Measurements from ENCODE around the gene SACM1L. TPM values are rescaled to one million over a fixed set of nuclear protein-coding genes. Genes with fewer than 3 reads are reported as not detected.

Gene SACM1L
- polyA plus RNA-seq, 5 donors: 63.5 to 94.5 (median 84.3) TPM

DNA sequence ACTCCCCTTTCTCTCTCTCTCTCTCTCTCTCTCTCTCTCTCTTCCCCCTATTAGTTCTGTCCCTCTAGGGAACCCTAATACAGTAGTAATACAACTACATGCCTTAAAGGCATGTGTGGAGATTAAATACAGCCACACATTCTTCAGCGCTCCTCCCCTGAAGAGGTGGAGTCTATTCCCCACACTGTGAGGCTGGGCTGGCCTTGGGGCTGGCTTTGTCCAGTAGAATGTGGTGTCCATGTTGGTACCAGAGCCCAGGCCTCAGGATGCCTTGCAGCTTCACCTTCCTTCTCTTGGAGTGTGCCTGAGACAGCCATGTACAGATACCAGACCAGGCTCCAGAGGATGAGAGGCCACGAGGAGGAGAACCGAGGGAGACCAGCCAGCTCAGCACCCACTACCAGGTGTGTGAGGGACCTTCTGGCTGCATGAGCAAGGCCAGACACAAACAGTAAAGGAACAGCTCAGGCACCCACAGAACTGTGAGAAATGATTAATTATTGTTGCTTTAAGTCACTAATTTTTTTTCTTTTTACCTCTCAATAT is 96.5 kb downstream of the SACM1L start:
- DNase-seq: no peak

DNA sequence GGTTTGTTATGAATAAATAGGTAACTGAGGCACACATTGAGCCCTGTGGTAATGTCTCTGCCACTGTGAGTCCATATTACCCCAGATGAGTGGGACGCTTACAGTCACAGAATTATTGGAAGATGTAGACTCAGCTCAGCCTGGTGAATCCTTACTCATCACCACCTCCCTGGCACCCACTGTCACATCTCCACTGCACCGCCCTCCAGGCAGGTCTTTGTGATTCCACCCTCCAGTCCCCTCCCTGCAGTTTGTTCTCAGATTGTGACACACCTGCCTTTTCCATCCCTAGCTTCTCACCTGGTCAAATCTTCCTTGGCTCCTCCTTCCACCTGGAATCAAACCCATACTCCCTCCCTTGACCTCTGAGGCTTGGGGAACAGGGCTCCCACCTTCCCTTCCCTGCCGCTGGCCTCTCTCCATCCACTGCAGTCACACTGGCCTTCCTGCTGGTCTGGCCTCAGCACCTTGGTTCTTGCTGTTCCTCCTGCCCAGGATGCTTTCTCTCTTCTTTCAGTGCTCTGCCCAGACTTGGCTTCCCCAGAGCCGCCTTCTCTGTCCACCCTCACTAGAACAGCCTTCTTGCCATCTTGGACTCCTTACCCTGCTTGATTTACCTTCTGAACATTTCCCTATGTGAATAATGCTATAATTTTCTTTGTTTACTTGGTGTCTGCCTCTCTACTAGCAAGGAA is 97.8 kb downstream of the SACM1L start:
- no peak for DNase-seq

DNA sequence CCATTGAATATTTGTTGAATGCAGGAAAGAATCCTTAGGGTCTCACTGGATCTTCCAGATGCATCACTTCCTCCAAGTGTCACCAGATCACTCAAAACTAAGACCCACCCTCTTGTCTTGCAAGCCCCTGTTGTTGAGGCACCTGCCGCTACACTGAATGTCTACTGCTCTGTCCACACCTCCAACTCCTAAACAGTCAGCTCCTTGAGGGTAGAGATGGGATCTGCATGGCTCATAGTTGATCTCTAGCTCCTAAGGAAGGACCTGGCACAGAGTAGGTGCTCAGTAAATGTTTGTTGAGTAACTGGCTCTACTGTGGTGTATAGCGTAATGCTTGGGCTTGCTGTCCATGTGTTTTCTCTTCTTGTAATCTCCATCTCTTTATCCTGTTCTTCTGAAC is 98.4 kb downstream of the SACM1L start:
- no peak for DNase-seq

DNA sequence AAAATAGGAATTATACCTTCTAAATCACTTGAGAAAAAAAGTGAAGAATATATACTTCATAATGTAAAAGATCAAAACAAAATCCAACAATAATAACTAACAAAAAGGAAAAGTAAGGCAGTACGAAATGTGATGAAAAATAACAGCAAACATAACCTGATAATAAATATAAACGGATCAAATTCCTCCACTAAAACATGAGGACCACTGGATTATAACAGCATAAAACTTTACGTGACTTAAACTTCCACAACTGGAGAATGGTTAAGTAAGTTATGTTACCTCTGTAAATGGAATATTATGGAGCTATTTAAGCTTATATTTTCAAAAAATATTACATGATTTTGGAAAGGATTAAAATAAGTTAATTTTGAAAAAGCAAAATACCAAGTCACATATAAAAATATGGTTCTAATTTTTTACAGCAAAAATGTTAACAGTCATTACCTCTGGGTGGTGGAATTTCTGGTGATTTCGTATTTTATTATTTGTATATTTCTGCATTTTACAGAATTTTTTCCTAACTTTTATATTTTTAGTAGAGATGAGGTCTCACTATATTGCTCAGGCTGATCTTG is 100.1 kb downstream of the SACM1L start:
- no peak for DNase-seq

DNA sequence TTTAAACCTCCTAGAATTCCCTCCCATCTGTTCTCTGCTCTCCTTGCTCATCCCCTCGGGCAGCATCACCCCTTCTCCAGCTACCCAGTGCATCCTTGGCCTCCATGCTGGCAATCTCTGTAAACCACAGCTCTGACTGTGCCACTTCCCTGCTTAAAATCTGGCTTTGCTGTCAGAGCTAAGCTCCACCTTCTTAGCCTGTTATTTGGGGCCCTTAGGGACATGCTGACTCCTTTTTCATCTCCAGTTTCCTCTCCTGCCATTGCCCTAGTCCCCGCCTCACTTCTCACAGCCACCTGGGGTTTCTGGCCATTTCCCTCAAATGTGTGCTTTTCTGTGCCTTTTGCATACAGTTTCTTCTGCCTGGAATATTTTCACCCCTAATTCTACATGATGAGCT is 101.4 kb downstream of the SACM1L start:
- DNase-seq: no peak

DNA sequence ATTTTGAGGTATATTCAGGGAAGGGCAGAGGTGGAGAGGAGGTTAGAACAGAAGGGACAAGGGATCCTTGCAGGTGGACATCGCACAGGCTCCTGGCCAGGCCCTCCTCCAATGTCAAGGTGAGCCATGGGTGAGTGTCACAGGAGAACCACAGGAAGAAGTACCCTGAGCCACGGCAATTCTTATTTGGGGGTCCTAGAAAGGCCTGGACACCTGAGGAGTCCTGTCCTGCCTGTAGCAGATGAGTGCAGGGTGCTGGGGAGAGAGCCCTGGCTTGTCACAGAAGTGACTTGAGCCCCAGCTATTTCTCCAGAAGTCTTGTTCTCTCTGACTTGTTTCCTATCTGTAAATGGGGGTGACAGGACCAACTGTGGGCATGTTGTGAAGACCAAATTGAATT is 102.8 kb downstream of the SACM1L start:
- DNase-seq: no peak

DNA sequence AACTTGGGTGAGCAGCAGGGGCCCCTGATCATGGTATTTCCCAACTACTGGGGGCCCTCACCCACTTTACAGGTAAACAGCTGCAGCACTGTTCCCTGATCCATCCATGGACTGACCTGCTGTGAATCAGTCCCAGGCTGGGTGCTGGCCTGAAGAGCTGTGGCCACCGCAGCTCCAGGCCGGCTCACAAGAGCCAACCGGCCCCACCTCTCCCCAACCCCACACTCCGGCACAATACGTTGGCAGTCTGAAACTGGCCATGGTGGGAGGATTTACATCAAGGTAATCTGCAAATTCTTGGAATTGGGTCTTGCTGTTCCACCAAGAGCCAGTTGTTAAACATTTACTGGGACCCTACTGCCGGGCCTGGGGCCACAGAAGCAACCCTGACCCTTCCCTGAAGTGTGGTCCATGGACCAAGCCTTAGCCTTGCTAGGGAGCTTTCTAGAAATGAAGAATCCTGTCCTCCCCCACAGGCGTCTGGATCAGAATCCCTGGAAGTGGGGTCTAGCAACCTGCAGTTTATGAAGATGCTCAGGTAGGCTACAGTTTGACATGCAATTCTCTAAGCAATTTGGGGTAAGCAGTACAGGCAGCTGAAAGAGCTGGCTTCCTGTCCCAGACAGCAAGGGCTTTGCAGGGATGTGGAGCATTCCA is 103.4 kb downstream of the SACM1L start:
- DNase-seq: no peak

DNA sequence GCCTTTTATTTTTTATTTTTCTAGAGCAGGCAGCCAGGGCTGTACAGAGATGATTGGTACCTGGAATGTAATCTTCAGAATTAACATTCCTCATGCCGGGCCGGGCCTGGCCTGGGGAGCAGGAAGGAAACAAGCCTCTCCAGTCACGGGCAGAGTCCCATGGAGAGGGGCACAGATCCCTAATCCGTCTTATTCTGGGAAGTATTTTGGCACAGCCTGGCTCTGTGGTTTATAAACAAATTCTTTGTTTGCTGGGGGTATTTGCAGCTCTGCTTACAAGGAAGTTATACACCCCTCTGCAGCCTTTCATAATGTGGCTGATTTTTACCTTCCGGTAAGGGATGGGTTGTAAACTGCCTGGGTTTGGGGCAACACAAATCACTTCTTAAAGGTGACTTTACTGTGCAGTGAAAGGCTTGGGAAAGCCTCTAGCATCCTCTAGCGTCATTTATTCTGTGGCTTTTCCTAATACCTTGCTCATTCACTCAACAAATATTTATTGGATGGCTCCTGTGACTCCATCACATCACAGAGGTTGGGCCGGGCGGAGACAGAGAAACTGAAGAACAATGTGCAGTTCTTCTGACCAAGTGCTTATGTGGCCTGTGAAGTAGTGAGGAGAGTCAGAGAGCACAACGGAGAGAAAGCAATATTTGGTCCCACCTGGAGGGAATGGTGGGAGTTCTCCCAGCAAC is 104.4 kb downstream of the SACM1L start:
- DNase-seq: no peak

DNA sequence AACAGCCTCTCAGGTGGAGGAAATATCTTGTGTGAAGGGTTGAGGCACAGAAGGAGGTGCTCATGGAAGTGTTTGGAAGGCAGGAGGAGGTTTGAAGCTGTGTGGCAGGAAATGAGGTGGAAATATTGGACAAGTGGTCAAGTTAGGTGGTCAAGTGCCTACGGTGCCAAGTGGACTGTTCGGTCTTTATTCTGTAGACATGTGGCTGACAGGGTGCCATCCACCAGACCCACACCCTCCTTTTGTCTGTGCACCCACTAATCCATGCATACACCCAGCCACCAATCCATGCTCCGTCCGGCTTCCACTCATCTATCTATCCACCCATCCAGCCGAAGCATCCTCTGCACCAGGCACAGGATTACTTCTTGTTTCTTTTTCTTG is 105.0 kb downstream of the SACM1L start:
- DNase-seq: no peak

DNA sequence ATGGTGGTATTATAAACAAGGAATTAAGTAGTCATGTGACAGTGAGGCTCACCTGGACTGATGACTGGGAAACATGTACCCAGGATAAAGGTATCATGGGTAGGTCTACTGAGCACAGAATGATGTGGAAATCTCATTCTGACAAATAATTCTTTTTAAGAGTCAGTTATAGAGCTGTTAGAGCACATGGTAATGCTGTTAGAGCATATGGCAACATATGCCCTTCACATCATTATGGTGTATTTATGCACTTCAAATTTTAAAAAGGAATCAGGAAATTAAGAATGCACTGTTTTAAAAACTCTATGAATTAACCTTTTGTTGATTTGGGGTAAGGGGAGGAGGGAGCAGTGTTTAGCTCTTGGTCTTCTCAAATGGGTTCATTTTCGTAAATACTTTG is 105.5 kb downstream of the SACM1L start:
- no peak for DNase-seq

Other genes starting within 250 kb of the SACM1L start
- 100 to 1,000 TPM in 1 of 5 donors, 10 to 100 TPM in 4; 67.0 to 106 (median 86.7) TPM for gene LIMD1, start 94.6 kb upstream of the SACM1L start, polyA plus RNA-seq (ENCODE audit: insufficient read depth in 1 of 5, insufficient read length in 5 of 5, low replicate concordance in 1 of 5)
- 1 to 10 TPM in 4 of 5 donors, under 1 TPM in 1; 0.60 to 2.1 (median 1.4) TPM for gene SLC6A20, start 107.1 kb downstream of the SACM1L start, polyA plus RNA-seq (ENCODE audit: insufficient read depth in 1 of 5, insufficient read length in 5 of 5, low replicate concordance in 1 of 5)
- 10 to 100 TPM; 39.1 to 69.8 (median 58.7) TPM for gene LZTFL1, start 152.7 kb downstream of the SACM1L start, polyA plus RNA-seq (ENCODE audit: insufficient read depth in 1 of 5, insufficient read length in 5 of 5, low replicate concordance in 1 of 5)
- gene CCR9, start 197.1 kb downstream of the SACM1L start, polyA plus RNA-seq (ENCODE audit: insufficient read depth in 1 of 5, insufficient read length in 5 of 5, low replicate concordance in 1 of 5): under 1 TPM in 3 of 5 donors, not detected in 2; 0.10 to 0.12 (median 0.11) TPM

Data from right lung (tissue), 5 donors.